Activated gamma-delta T cell (primary cell): ENCODE measurements around the gene MAP2K3.
"Not testable (repeated sequence)": the region's sequence is repeated elsewhere in the genome, so short reads cannot be mapped to it uniquely, and the experiment has no call there.

Experiments used
- DNase-seq: peaks from one replicate; lab custom pipeline; 2025; lab: John Stamatoyannopoulos, UW

Gene MAP2K3

GRCh38 chr17:21310061-21310765 lies 25.7 kb downstream of the MAP2K3 start:
- not testable (repeated sequence) for DNase-seq

- DNase-seq: not testable (repeated sequence)
Observed at GRCh38 chr17:21310766-21311602, 26.5 kb downstream of the MAP2K3 start.

- no peak for DNase-seq
Observed at GRCh38 chr17:21313320-21313719, 28.8 kb downstream of the MAP2K3 start.

GRCh38 chr17:21313761-21314160 lies 29.2 kb downstream of the MAP2K3 start:
- DNase-seq: not testable (repeated sequence)

GRCh38 chr17:21314261-21314664 lies 29.8 kb downstream of the MAP2K3 start:
- not testable (repeated sequence) for DNase-seq

- DNase-seq: not testable (repeated sequence)
Observed at GRCh38 chr17:21314701-21315111, 30.2 kb downstream of the MAP2K3 start.

- not testable (repeated sequence) for DNase-seq
Observed at GRCh38 chr17:21315246-21316000, 30.9 kb downstream of the MAP2K3 start.

- not testable (repeated sequence) for DNase-seq
Observed at GRCh38 chr17:21316212-21316886, 31.8 kb downstream of the MAP2K3 start.

- not testable (repeated sequence) for DNase-seq
Observed at GRCh38 chr17:21316887-21317500, 32.5 kb downstream of the MAP2K3 start.

GRCh38 chr17:21317821-21318220 lies 33.3 kb downstream of the MAP2K3 start:
- DNase-seq: not testable (repeated sequence)

- DNase-seq: no peak
Observed at GRCh38 chr17:21318439-21318838, 33.9 kb downstream of the MAP2K3 start.

GRCh38 chr17:21318856-21319255 lies 34.3 kb downstream of the MAP2K3 start:
- not testable (repeated sequence) for DNase-seq

GRCh38 chr17:21319256-21319655 lies 34.7 kb downstream of the MAP2K3 start:
- not testable (repeated sequence) for DNase-seq

- not testable (repeated sequence) for DNase-seq
Observed at GRCh38 chr17:21319686-21320375, 35.3 kb downstream of the MAP2K3 start.

GRCh38 chr17:21320430-21320829 lies 35.9 kb downstream of the MAP2K3 start:
- DNase-seq: not testable (repeated sequence)

- DNase-seq: not testable (repeated sequence)
Observed at GRCh38 chr17:21321061-21321460, 36.5 kb downstream of the MAP2K3 start.

- DNase-seq: not testable (repeated sequence)
Observed at GRCh38 chr17:21321744-21322191, 37.3 kb downstream of the MAP2K3 start.

GRCh38 chr17:21323257-21324111 lies 39.0 kb downstream of the MAP2K3 start:
- not testable (repeated sequence) for DNase-seq

- not testable (repeated sequence) for DNase-seq
Observed at GRCh38 chr17:21324741-21325140, 40.2 kb downstream of the MAP2K3 start.
